Activated T-cell treated with anti-CD3 and anti-CD28 coated beads, Interleukin-2, amount 50 U/mL, for 72 hours (primary cell): ENCODE results near the gene TIMMDC1. TPM values are rescaled to one million over a fixed set of nuclear protein-coding genes. Genes with fewer than 3 reads are reported as not detected.
"Not testable (repeated sequence)": the region's sequence is repeated elsewhere in the genome, so short reads cannot be mapped to it uniquely, and the experiment has no call there.

ENCODE experiments used
- ATAC-seq, 2 donors: fragments of 150-1000 bp; cut with Tn5 transposase; replicated peaks in 1 of 2; 2 replicates each; pipeline ENCODE4 v1.10.0; 2021; ENCODE audit warnings: moderate library complexity in 2 of 2, mild to moderate bottlenecking in 1 of 2
- DNase-seq, 2 donors: peaks; one replicate each; pipeline ENCODE4 v3.0.0; 2021 to 2022; ENCODE audit warnings: mixed read lengths in 1 of 2
- H3K27ac Mint-ChIP-seq: one replicate; pipeline ENCODE4 v1.8.0; 2022; ENCODE audit warnings: mild to moderate bottlenecking, moderate library complexity, mixed read lengths
- H3K27me3 Mint-ChIP-seq: one replicate; pipeline ENCODE4 v1.8.0; 2022; ENCODE audit warnings: low read depth, mixed read lengths
- H3K36me3 Mint-ChIP-seq, 2 donors: one replicate each; pipeline ENCODE4 v1.8.0; 2022; ENCODE audit warnings: mixed read lengths in 2 of 2, mild to moderate bottlenecking in 1 of 2; ENCODE audit not compliant: insufficient read depth in 2 of 2
- H3K4me1 Mint-ChIP-seq: one replicate; pipeline ENCODE4 v1.8.0; 2022; ENCODE audit warnings: low read depth, mixed read lengths
- H3K4me3 Mint-ChIP-seq, 2 donors: one replicate each; pipeline ENCODE4 v1.8.0; 2022; ENCODE audit warnings: mild to moderate bottlenecking in 2 of 2, mixed read lengths in 2 of 2, moderate library complexity in 2 of 2
- H3K9me3 Mint-ChIP-seq, 2 donors: one replicate each; pipeline ENCODE4 v1.8.0; 2022; ENCODE audit warnings: mixed read lengths in 2 of 2
- total RNA-seq, 2 donors: library from RNA; stranded (reverse); gene quantifications; one replicate each; pipeline ENCODE4 v1.2.3, GENCODE V29; 2022

The TIMMDC1 gene
- total RNA-seq, 2 donors from 2014 or later, result 89.6 to 89.9 TPM

DNA sequence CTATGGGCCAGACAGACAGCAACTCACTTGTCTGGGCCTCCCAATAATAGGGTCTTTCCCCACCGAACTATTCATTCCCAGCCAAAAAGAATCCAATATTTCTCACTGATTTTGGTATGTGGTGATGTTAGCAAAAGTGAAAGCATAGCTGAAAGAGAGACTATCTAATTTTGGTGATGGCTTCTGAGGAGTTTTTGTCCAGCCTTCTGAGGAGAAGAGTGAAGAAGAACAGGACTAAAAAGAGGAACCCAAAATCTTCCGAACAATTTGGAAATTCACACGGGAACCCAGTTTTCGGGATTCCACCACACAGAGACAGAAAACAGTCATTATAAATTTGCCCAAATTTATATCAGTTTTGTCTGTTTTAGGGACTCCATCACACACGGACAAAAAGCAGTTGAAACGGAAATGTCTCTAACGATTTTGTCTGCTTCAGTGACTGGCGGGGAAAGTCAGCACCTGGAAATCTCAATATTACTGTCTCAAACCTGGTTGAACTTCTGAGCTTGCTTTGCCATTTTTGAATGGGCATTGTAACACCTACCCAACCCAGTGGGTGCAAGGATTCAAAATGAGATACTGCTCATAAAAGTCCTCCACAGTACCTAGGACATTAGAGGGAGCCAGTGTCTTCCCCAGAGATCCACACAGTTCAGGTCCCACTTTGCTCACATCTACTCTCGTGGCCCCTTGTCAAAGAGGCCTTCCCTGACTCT lies 52.0 kb downstream of the TIMMDC1 start:
- DNase-seq (no peak), ATAC-seq (no peak)
- Mint-ChIP-seq H3K4me3 (no peak overlapping the region), H3K27ac (peak overlapping the region; percentile 4), H3K36me3 (no peaks in the 10 kb centered on the region), H3K4me1 (peaks cover under 1% of the 10 kb centered on the region), H3K9me3 (no peaks in the 10 kb centered on the region), H3K27me3 (no peaks in the 10 kb centered on the region)

DNA sequence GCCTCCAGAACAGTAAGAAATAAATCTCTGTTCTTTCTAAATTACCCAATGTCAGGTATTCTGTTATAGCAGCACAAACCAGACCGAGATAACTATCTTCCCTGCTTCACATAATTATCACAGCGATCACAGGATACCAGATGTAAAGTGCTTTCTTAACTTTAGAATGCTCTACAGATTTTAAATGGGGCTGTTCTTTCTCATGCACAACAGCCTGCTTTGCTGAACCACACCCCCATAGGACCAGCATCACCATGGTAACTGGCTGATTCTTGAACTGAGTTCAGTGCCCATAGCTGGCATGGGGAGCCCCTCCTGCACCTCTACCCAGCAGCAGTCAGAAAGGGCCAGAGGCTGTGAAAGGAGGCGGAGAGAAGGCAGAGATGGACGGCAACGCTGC lies 53.3 kb downstream of the TIMMDC1 start:
- H3K4me1 Mint-ChIP-seq, result peaks cover 6% of the 10 kb centered on the region
- ATAC-seq (no peak), DNase-seq (no peak)
- H3K36me3 Mint-ChIP-seq, result peaks cover 0 to 1% of the 10 kb centered on the region in 2 donors
- no peaks in the 10 kb centered on the region for H3K27me3 Mint-ChIP-seq
- no peaks in the 10 kb centered on the region for H3K9me3 Mint-ChIP-seq
- no peak overlapping the region for H3K4me3 Mint-ChIP-seq
- H3K27ac Mint-ChIP-seq, result no peak overlapping the region

DNA sequence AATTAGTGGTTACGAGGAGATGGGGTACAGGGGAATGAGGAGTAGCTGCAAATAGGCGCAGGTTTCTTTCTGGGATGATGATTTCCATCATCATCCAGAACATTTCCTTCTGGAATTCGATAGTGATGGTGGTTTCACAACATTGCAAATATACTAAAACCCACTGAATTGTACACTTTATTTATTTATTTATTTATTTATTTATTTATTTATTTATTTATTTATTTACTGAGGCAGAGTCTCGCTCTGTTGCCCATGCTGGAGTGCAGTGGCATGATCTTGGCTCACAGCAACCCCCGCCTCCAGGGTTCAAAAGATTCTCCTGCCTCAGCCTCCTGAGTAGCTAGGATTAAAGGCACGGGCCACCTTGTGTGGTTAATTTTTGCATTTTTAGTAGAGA lies 54.6 kb downstream of the TIMMDC1 start:
- not testable (repeated sequence) for H3K27ac Mint-ChIP-seq, H3K27me3 Mint-ChIP-seq, H3K36me3 Mint-ChIP-seq, DNase-seq, H3K4me3 Mint-ChIP-seq, H3K9me3 Mint-ChIP-seq, ATAC-seq
- peaks cover 11% of the 10 kb centered on the region for H3K4me1 Mint-ChIP-seq

DNA sequence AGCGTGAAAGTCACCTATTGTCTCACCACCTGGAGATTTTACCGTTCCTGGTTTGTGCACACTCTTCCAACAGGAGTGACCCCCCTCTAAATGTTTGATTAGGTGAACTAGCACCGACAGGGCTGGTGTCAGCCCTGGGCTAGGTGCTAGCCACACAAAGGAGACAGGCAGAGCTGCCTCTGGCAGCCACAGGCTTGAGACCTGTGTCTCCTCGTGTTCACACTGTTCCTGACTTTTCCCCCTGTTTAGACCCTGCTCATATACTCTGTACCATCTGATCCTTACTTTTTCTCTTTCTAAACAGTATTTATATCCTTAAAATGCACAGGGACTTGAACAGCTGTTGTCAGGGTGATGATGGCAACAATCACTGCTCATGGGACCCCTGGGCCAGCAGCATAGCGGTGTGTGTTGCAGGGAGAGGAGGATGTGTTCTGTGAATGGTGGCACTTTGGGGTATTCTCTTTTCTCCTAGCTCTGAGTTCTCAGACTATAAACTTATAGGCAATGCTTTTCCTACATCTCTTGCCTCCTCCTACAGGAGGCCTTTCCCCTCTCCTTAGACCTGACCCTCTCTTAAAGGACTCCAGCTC lies 55.6 kb downstream of the TIMMDC1 start:
- DNase-seq (no peak), ATAC-seq (no peak)
- no peaks in the 10 kb centered on the region for H3K9me3 Mint-ChIP-seq
- H3K36me3 Mint-ChIP-seq, result peaks cover 0 to 1% of the 10 kb centered on the region in 2 donors
- H3K27me3 Mint-ChIP-seq, result no peaks in the 10 kb centered on the region
- H3K4me3 Mint-ChIP-seq, result no peak overlapping the region
- peaks cover 15% of the 10 kb centered on the region for H3K4me1 Mint-ChIP-seq
- H3K27ac Mint-ChIP-seq, result no peak overlapping the region

DNA sequence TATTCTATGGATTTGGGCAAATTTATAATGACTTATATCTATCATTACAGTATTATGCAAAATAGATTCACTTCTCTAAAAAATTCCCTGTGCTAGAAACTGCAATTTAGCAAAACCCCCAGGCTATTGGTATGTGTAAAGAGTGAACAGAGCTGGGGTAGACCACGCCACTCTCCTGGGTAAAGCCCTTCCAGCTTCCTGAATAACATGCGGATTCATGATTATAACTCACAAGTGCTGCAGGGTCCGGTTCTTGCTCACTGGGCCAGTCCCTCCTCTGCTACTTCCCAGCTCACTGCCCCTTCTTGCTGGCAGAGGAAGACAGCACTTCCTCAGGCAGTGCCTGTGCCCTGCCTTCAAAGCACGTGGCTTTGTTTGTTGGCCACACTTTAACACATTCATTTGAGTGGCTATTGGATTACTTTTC lies 57.0 kb downstream of the TIMMDC1 start:
- H3K4me3 Mint-ChIP-seq, result peak overlapping the region; percentile 23 to 49
- peaks cover 26% of the 10 kb centered on the region for H3K4me1 Mint-ChIP-seq
- no peaks in the 10 kb centered on the region for H3K9me3 Mint-ChIP-seq
- peaks cover 0 to 1% of the 10 kb centered on the region in 2 donors for H3K36me3 Mint-ChIP-seq
- ATAC-seq (no peak), DNase-seq (no peak)
- no peaks in the 10 kb centered on the region for H3K27me3 Mint-ChIP-seq
- H3K27ac Mint-ChIP-seq, result peak overlapping the region; percentile 23

GRCh38 chr3:119555929-119556328 lies 57.6 kb downstream of the TIMMDC1 start:
- peaks cover 0 to 1% of the 10 kb centered on the region in 2 donors for H3K36me3 Mint-ChIP-seq
- ATAC-seq (no peak), DNase-seq (no peak)
- peak overlapping the region; percentile 29 to 49 for H3K4me3 Mint-ChIP-seq
- no peaks in the 10 kb centered on the region for H3K9me3 Mint-ChIP-seq
- H3K27me3 Mint-ChIP-seq, result no peaks in the 10 kb centered on the region
- peaks cover 28% of the 10 kb centered on the region for H3K4me1 Mint-ChIP-seq
- H3K27ac Mint-ChIP-seq, result peak overlapping the region; percentile 48

- Mint-ChIP-seq H3K36me3 (peaks cover 0 to 1% of the 10 kb centered on the region in 2 donors), H3K4me1 (peaks cover 29% of the 10 kb centered on the region), H3K9me3 (no peaks in the 10 kb centered on the region), H3K27me3 (no peaks in the 10 kb centered on the region), H3K4me3 (peak overlapping the region; percentile 52 to 78), H3K27ac (peak overlapping the region; percentile 48)
- ATAC-seq, result no peak
- no peak for DNase-seq
Measured at GRCh38 chr3:119557192-119557876, 59.0 kb downstream of the TIMMDC1 start.

DNA sequence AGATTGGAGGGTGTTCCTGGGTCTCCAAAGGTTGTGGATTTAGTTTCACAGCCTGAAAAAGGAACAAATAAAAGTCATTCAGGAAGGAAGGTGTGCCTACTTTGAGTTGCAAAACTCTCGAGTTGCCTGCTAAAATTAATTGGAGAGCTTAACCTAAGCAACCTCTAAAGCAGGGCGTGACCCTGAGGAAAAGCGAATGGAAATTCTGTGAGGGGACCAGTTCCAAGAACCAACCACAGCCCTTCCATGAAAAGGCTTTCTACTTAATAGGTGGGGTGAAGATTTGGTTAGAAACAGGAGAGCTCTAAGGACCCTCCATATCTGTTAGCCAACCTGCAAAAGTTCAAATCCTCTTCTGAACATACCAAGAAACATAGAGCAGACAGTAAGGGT lies 59.5 kb downstream of the TIMMDC1 start:
- ATAC-seq (no peak), DNase-seq (no peak)
- peaks cover 34% of the 10 kb centered on the region for H3K4me1 Mint-ChIP-seq
- no peaks in the 10 kb centered on the region for H3K9me3 Mint-ChIP-seq
- H3K4me3 Mint-ChIP-seq, result peak overlapping the region; percentile 65 to 78
- H3K27ac Mint-ChIP-seq, result peak overlapping the region; percentile 48
- peaks cover 0 to 1% of the 10 kb centered on the region in 2 donors for H3K36me3 Mint-ChIP-seq
- H3K27me3 Mint-ChIP-seq, result no peaks in the 10 kb centered on the region

DNA sequence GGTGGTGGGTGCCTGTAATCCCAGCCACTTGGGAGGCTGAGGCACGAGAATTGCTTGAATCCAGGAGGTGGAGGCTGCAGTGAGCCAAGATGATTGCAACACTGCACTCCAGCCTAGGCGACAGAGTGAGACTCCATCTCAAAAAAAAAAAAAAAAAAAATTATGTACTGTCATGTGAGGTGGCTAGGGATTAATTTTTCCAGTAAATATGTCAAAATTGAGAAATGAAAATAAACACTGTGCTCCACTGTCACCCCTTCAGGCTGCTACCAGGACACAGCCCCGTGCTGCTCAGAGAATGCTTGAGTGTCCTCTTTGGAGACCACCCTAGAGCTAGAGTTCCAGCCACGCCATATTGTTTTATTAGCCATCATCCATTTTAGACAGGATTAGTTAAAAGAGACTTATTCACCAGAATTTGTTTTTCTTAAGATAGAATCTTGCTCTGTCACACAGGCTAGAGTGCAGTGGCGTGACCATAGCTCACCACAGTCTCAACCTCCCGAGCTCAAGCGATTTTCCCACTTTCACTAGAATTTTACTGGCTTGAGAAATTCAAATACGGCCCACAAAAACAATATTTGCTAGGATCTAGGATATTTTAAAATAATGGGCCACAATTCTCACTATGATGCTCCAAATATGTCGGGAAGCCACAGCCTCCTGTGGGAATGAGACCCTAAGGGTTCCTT lies 60.4 kb downstream of the TIMMDC1 start:
- DNase-seq, result no peak
- peaks cover 35% of the 10 kb centered on the region for H3K4me1 Mint-ChIP-seq
- peaks cover 0 to 1% of the 10 kb centered on the region in 2 donors for H3K36me3 Mint-ChIP-seq
- peak overlapping the region; percentile 65 to 78 for H3K4me3 Mint-ChIP-seq
- no peak overlapping the region for H3K27ac Mint-ChIP-seq
- ATAC-seq, result no peak
- no peaks in the 10 kb centered on the region for H3K9me3 Mint-ChIP-seq
- no peaks in the 10 kb centered on the region for H3K27me3 Mint-ChIP-seq

- Mint-ChIP-seq H3K36me3 (peaks cover 0 to 1% of the 10 kb centered on the region in 2 donors), H3K27ac (peak within 1 kb of the TSS; percentile 11), H3K27me3 (no peaks in the 10 kb centered on the region), H3K4me3 (peak within 1 kb of the TSS; percentile 65 to 78), H3K4me1 (peaks cover 35% of the 10 kb centered on the region), H3K9me3 (no peaks in the 10 kb centered on the region)
- DNase-seq (peak; percentile 74 to 75), ATAC-seq (peak; percentile 68 to 69)
Measured at GRCh38 chr3:119559441-119559963, 61.2 kb downstream of the TIMMDC1 start, which contains the start of gene CD80. Gene CD80, minus strand, starts transcription at chr3:119559614. Its CDS starts 1,886 bp downstream, at chr3:119557728.

- no peak for DNase-seq
- no peak overlapping the region for H3K27ac Mint-ChIP-seq
- H3K4me1 Mint-ChIP-seq, result peaks cover 35% of the 10 kb centered on the region
- peaks cover 0 to 1% of the 10 kb centered on the region in 2 donors for H3K36me3 Mint-ChIP-seq
- ATAC-seq, result no peak
- no peaks in the 10 kb centered on the region for H3K9me3 Mint-ChIP-seq
- H3K27me3 Mint-ChIP-seq, result no peaks in the 10 kb centered on the region
- H3K4me3 Mint-ChIP-seq, result peak overlapping the region; percentile 36 to 59
Measured at GRCh38 chr3:119560160-119560559, 61.8 kb downstream of the TIMMDC1 start.

- peaks cover 6% of the 10 kb centered on the region for H3K27me3 Mint-ChIP-seq
- ATAC-seq, result peak; percentile 88 to 90
- peaks cover 35% of the 10 kb centered on the region for H3K4me1 Mint-ChIP-seq
- DNase-seq, result peak; percentile 71 to 75
- peak overlapping the region; percentile 48 to 84 for H3K4me3 Mint-ChIP-seq
- peak overlapping the region; percentile 89 for H3K27ac Mint-ChIP-seq
- H3K36me3 Mint-ChIP-seq, result no peaks in the 10 kb centered on the region
- H3K9me3 Mint-ChIP-seq, result no peaks in the 10 kb centered on the region
Measured at GRCh38 chr3:119562307-119562961, 64.1 kb downstream of the TIMMDC1 start.
